Neural cell (in vitro differentiated cells): ENCODE data around the gene AFAP1. TPM values are rescaled to one million over a fixed set of nuclear protein-coding genes. Genes with fewer than 3 reads are reported as not detected.

Source experiments
- H2AFZ ChIP-seq: fragments of 200-600, 300-800 bp; sonication (generic), shearing (Covaris generic); 2 replicates; pipeline ENCODE4 v1.6.0; 2014; ENCODE audit warnings: low read depth, mild to moderate bottlenecking, antibody characterized with exemption, low read length, moderate library complexity
- H3F3A ChIP-seq: fragments of 200-600 bp; shearing (Covaris generic); 2 replicates; pipeline ENCODE4 v1.6.1; 2016; ENCODE audit warnings: mild to moderate bottlenecking, moderate library complexity, mixed read lengths, antibody characterized with exemption, low read length; ENCODE audit not compliant: insufficient read depth, poor library complexity, severe bottlenecking
- H3K27ac ChIP-seq: fragments of 200-600, 300-800 bp; sonication (generic), shearing (Covaris generic); 2 replicates; pipeline ENCODE4 v1.5.1; 2014; ENCODE audit warnings: mild to moderate bottlenecking, low read length, moderate library complexity
- H3K27me3 ChIP-seq: fragments of 300-800, 200-600 bp; sonication (generic), shearing (Covaris generic); 2 replicates; pipeline ENCODE4 v1.6.0; 2014; ENCODE audit warnings: mild to moderate bottlenecking, low read depth, low read length, moderate library complexity; ENCODE audit not compliant: insufficient read depth
- H3K36me3 ChIP-seq: fragments of 300-800, 200-600 bp; sonication (generic), shearing (Covaris generic); 2 replicates; pipeline ENCODE4 v1.5.1; 2014; ENCODE audit warnings: mild to moderate bottlenecking, antibody characterized with exemption, low read length, moderate library complexity; ENCODE audit not compliant: insufficient read depth
- H3K4me2 ChIP-seq: fragments of 300-800, 200-600 bp; sonication (generic), shearing (Covaris generic); 2 replicates; pipeline ENCODE4 v1.6.0; 2014; ENCODE audit warnings: mild to moderate bottlenecking, low read length
- H3K4me3 ChIP-seq: fragments of 300-800, 200-600 bp; sonication (generic), shearing (Covaris generic); 2 replicates; pipeline ENCODE4 v1.5.1; 2014; ENCODE audit warnings: mild to moderate bottlenecking, low read length, moderate library complexity
- H3K79me2 ChIP-seq: fragments of 200-600 bp; shearing (Covaris generic); replicated peaks from 2 replicates; pipeline ENCODE4 v1.6.0; 2014; ENCODE audit warnings: mild to moderate bottlenecking, low read length, moderate library complexity; ENCODE audit not compliant: insufficient read depth
- H3K9ac ChIP-seq: fragments of 300-800, 200-600 bp; sonication (generic), shearing (Covaris generic); 2 replicates; pipeline ENCODE4 v1.6.1; 2016; ENCODE audit warnings: mild to moderate bottlenecking, low read length, mixed read lengths
- H3K9me2 ChIP-seq: fragments of 200-600 bp; shearing (Covaris generic); 2 replicates; pipeline ENCODE4 v1.6.1; 2016; ENCODE audit warnings: mild to moderate bottlenecking, low read length, mixed read lengths; ENCODE audit not compliant: insufficient read depth
- H3K9me3 ChIP-seq: fragments of 200-600, 300-800 bp; sonication (generic), shearing (Covaris generic); 2 replicates; pipeline ENCODE4 v1.6.1; 2016; ENCODE audit warnings: mild to moderate bottlenecking, mixed run types, low read length, moderate library complexity, mixed read lengths
- H4K20me1 ChIP-seq: fragments of 200-600 bp; shearing (Covaris generic); 2 replicates; pipeline ENCODE4 v1.6.1; 2016; ENCODE audit warnings: mild to moderate bottlenecking, mixed run types; ENCODE audit not compliant: insufficient read depth
- EP300 ChIP-seq: fragments of 450-650 bp; conservative IDR thresholded peaks from 2 replicates; pipeline ENCODE4 v1.6.1; 2014; ENCODE audit warnings: antibody characterized with exemption, mild to moderate bottlenecking, moderate library complexity; ENCODE audit not compliant: poor library complexity, severe bottlenecking
- EZH2 ChIP-seq: fragments of 200-600, 300-800 bp; shearing (Covaris generic), sonication (generic); IDR thresholded peaks from 2 replicates; pipeline ENCODE4 v1.6.1; 2014; ENCODE audit warnings: antibody characterized with exemption, low read length, borderline replicate concordance, mild to moderate bottlenecking; ENCODE audit not compliant: insufficient read depth, poor library complexity, severe bottlenecking
- MXI1 ChIP-seq: fragments of 450-650 bp; conservative IDR thresholded peaks from 2 replicates; pipeline ENCODE4 v1.6.1; 2014; ENCODE audit warnings: antibody characterized with exemption, mild to moderate bottlenecking; ENCODE audit not compliant: poor library complexity, severe bottlenecking
- POLR2AphosphoS5 ChIP-seq: IDR thresholded peaks from 2 replicates; pipeline ENCODE4 v1.6.1; 2012
- RAD21 ChIP-seq: fragments of 450-650 bp; conservative IDR thresholded peaks from 2 replicates; pipeline ENCODE4 v1.6.1; 2014; ENCODE audit warnings: antibody characterized with exemption, mild to moderate bottlenecking, moderate library complexity
- SMC3 ChIP-seq: fragments of 450-650 bp; conservative IDR thresholded peaks from 2 replicates; pipeline ENCODE4 v1.6.1; 2014; ENCODE audit warnings: antibody characterized with exemption, mild to moderate bottlenecking, moderate library complexity; ENCODE audit not compliant: poor library complexity
- TAF1 ChIP-seq: IDR thresholded peaks from 2 replicates; pipeline ENCODE4 v1.6.1; 2012; ENCODE audit warnings: low read depth
- polyA plus RNA-seq: library from polyadenylated mRNA; depleted of rRNA; stranded (reverse); fragments of >200 nt; gene quantifications from 2 replicates; pipeline ENCODE4 v1.2.3, GENCODE V29; 2014
- TF ChIP-seq, protein P1 (sequence below): fragments of 450-650 bp; IDR thresholded peaks from 2 replicates; pipeline ENCODE4 v1.5.1; 2014; ENCODE audit warnings: antibody characterized with exemption, mild to moderate bottlenecking, moderate library complexity; ENCODE audit not compliant: poor library complexity, severe bottlenecking
- TF ChIP-seq, protein P2 (sequence below): IDR thresholded peaks from 2 replicates; pipeline ENCODE4 v1.6.1; 2012; ENCODE audit warnings: borderline replicate concordance

The AFAP1 gene
- polyA plus RNA-seq, 1 donor from 2014 or later = 38.9 TPM

DNA sequence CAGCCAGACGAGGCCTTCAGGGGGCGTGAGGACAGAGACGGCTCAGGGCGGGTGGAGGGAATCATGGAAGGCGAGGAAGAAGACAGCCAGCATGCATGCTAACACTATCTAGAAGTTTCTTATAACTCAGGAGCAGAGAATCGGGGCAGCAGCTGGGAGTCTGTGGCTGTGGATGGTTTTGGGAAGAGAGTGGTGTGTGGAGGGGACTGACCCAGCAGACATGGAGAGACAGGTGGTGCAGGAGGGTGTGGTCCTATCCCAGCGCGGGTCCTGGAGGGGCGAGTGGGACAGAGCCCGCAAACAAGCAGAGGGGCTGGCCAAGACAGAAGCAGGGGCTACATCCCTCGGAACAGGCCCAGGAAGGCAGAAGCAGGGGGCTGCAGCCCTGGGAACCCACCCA is 192.1 kb downstream of the AFAP1 start:
- Histone ChIP-seq H3K9ac (no peak overlapping the region), H4K20me1 (no peaks in the 10 kb centered on the region), H3K9me3 (no peaks in the 10 kb centered on the region), H3K4me2 (no peak overlapping the region), H3K4me3 (no peak overlapping the region), H3K27ac (no peak overlapping the region), H3F3A (no peaks in the 10 kb centered on the region), H3K27me3 (no peaks in the 10 kb centered on the region), H2AFZ (no peak overlapping the region), H3K9me2 (no peaks in the 10 kb centered on the region), H3K36me3 (no peaks in the 10 kb centered on the region), H3K79me2 (no peaks in the 10 kb centered on the region)
- TF ChIP-seq SMC3 = no peak
- TF ChIP-seq, protein P1, sequence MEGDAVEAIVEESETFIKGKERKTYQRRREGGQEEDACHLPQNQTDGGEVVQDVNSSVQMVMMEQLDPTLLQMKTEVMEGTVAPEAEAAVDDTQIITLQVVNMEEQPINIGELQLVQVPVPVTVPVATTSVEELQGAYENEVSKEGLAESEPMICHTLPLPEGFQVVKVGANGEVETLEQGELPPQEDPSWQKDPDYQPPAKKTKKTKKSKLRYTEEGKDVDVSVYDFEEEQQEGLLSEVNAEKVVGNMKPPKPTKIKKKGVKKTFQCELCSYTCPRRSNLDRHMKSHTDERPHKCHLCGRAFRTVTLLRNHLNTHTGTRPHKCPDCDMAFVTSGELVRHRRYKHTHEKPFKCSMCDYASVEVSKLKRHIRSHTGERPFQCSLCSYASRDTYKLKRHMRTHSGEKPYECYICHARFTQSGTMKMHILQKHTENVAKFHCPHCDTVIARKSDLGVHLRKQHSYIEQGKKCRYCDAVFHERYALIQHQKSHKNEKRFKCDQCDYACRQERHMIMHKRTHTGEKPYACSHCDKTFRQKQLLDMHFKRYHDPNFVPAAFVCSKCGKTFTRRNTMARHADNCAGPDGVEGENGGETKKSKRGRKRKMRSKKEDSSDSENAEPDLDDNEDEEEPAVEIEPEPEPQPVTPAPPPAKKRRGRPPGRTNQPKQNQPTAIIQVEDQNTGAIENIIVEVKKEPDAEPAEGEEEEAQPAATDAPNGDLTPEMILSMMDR = no peak
- TF ChIP-seq RAD21 = no peak
- TF ChIP-seq TAF1 = no peak
- TF ChIP-seq EP300 = no peak
- TF ChIP-seq, protein P2, sequence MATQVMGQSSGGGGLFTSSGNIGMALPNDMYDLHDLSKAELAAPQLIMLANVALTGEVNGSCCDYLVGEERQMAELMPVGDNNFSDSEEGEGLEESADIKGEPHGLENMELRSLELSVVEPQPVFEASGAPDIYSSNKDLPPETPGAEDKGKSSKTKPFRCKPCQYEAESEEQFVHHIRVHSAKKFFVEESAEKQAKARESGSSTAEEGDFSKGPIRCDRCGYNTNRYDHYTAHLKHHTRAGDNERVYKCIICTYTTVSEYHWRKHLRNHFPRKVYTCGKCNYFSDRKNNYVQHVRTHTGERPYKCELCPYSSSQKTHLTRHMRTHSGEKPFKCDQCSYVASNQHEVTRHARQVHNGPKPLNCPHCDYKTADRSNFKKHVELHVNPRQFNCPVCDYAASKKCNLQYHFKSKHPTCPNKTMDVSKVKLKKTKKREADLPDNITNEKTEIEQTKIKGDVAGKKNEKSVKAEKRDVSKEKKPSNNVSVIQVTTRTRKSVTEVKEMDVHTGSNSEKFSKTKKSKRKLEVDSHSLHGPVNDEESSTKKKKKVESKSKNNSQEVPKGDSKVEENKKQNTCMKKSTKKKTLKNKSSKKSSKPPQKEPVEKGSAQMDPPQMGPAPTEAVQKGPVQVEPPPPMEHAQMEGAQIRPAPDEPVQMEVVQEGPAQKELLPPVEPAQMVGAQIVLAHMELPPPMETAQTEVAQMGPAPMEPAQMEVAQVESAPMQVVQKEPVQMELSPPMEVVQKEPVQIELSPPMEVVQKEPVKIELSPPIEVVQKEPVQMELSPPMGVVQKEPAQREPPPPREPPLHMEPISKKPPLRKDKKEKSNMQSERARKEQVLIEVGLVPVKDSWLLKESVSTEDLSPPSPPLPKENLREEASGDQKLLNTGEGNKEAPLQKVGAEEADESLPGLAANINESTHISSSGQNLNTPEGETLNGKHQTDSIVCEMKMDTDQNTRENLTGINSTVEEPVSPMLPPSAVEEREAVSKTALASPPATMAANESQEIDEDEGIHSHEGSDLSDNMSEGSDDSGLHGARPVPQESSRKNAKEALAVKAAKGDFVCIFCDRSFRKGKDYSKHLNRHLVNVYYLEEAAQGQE = no peak
- no peak for TF ChIP-seq MXI1

DNA sequence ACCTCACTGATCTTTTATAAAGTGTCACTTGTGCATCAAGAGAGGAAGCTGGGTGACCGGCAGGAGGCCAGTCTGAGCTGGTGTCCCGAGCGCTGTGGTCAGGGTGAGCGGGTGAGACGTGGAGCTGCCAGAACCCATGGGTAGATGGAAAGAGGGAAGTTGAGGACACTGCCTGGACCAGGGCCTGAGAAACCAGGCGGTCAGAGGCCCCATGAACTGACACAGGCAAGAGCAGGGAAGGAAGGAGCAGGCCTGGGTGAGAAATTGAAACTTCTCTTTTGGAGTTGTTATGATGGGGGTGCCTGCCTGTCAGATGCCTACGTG is 192.6 kb downstream of the AFAP1 start:
- Histone ChIP-seq H3K79me2 (no peaks in the 10 kb centered on the region), H3K4me2 (no peak overlapping the region), H3K9me3 (no peaks in the 10 kb centered on the region), H2AFZ (no peak overlapping the region), H4K20me1 (no peaks in the 10 kb centered on the region), H3K36me3 (no peaks in the 10 kb centered on the region), H3K27ac (no peak overlapping the region), H3K27me3 (no peaks in the 10 kb centered on the region), H3F3A (no peaks in the 10 kb centered on the region), H3K4me3 (no peak overlapping the region), H3K9ac (no peak overlapping the region), H3K9me2 (no peaks in the 10 kb centered on the region)
- TF ChIP-seq POLR2AphosphoS5 = no peak
- no peak for TF ChIP-seq RAD21
- no peak for TF ChIP-seq MXI1
- no peak for TF ChIP-seq EZH2
- TF ChIP-seq EP300 = no peak
- no peak for TF ChIP-seq SMC3
- TF ChIP-seq, protein P1 = no peak
- no peak for TF ChIP-seq TAF1
- TF ChIP-seq, protein P2 = no peak
